ENCODE results near the gene RALY.

DNA sequence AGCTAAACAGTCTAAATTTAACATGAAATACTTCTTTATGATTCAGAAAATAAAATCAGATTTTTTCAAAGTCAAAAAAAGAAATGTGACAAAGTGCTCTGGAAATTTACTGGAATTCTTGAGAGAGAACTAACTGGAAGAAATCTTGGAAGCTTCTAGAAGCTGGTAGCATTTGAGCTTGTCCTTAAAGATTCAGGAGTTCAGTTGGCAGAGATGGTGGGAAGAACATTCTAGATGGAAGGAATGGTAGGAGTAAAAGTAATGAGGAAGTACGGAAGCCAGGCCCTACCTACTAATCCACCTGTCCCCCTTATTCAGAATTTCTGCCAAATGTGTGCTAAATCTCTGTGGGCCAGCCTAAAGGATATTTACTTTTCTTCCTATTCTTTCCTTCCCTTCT, 21.2 kb downstream of the RALY start:
- no peak for TF ChIP-seq POLR2A (IDR thresholded peaks at IDR 0.05)
- TF ChIP-seq, protein P1, sequence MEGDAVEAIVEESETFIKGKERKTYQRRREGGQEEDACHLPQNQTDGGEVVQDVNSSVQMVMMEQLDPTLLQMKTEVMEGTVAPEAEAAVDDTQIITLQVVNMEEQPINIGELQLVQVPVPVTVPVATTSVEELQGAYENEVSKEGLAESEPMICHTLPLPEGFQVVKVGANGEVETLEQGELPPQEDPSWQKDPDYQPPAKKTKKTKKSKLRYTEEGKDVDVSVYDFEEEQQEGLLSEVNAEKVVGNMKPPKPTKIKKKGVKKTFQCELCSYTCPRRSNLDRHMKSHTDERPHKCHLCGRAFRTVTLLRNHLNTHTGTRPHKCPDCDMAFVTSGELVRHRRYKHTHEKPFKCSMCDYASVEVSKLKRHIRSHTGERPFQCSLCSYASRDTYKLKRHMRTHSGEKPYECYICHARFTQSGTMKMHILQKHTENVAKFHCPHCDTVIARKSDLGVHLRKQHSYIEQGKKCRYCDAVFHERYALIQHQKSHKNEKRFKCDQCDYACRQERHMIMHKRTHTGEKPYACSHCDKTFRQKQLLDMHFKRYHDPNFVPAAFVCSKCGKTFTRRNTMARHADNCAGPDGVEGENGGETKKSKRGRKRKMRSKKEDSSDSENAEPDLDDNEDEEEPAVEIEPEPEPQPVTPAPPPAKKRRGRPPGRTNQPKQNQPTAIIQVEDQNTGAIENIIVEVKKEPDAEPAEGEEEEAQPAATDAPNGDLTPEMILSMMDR (IDR thresholded peaks at IDR 0.05): no peak
- no peak for TF ChIP-seq POLR2AphosphoS5 (IDR thresholded peaks at IDR 0.05; ENCODE audit: insufficient read depth in 1 of 2, low read depth in 1 of 2)
